GM12878 (cell line): ENCODE measurements around the gene ASAP3. TPM values are rescaled to one million over a fixed set of nuclear protein-coding genes. Genes with fewer than 3 reads are reported as not detected.

Experiments
- ATAC-seq: fragments of 200-7000 bp; cut with Tn5 transposase; 3 replicates; pipeline ENCODE4 v1.9.1; 2020; ENCODE audit warnings: mild to moderate bottlenecking, moderate library complexity
- BruUV-seq: library from RNA; stranded (reverse); fragments of 400-500 nt; replicated peaks from 2 replicates; lab custom pipeline; 2021; lab: Mats Ljungman, UMichigan
- CTCF ChIA-PET: fragments of 300-600 bp; sonication (Branson Sonifier 250); formaldehyde crosslinking; extraction: SDS; loops from one replicate; lab custom pipeline; 2021; ENCODE audit warnings: inconsistent platforms; lab: Yijun Ruan, JAX
- POLR2A ChIA-PET: fragments of 350-600 bp; formaldehyde crosslinking; extraction: SDS; loops from one replicate; lab custom pipeline; 2021; ENCODE audit warnings: inconsistent platforms; lab: Charles Lee
- RAD21 ChIA-PET: fragments of 300-600 bp; sonication (Branson Sonifier 250); formaldehyde crosslinking; loops from one replicate; lab custom pipeline; 2023; ENCODE audit warnings: antibody characterized with exemption; ENCODE audit not compliant: unreplicated experiment; lab: Charles Lee
- SMC1A ChIA-PET: fragments of 300-600 bp; sonication (Branson Sonifier 250); formaldehyde crosslinking; loops from one replicate; lab custom pipeline; 2023; ENCODE audit not compliant: unreplicated experiment, uncharacterized antibody; lab: Charles Lee
- DNase-seq: peaks from one replicate; pipeline ENCODE4 v3.0.0-alpha.2; 2011; ENCODE audit warnings: low read depth, low spot score
- FAIRE-seq: peaks from 3 replicates; lab custom pipeline; 2011; peaks lifted over from hg19 to GRCh38; lab: Jason Lieb, UNC
- H2AFZ ChIP-seq: 2 replicates; pipeline ENCODE4 v1.6.0; 2011; ENCODE audit warnings: low read depth, low read length, control low read depth; ENCODE audit not compliant: control insufficient read depth
- H3K27ac ChIP-seq: 2 replicates; pipeline ENCODE4 v1.5.1; 2011; ENCODE audit warnings: control low read depth; ENCODE audit not compliant: control insufficient read depth, insufficient read depth
- H3K27me3 ChIP-seq, 2 experiments: replicated peaks in 1 of 2; 2 replicates each; pipeline versions ENCODE4 v1.6.0 to v1.6.1; 2011; ENCODE audit warnings: low read length in 1 of 2; ENCODE audit not compliant: control insufficient read depth in 2 of 2, insufficient read depth in 2 of 2
- H3K36me3 ChIP-seq, 2 experiments: 2 replicates each; pipeline ENCODE4 v1.5.1; 2011; ENCODE audit warnings: low read length in 1 of 2; ENCODE audit not compliant: control insufficient read depth in 2 of 2, insufficient read depth in 2 of 2
- H3K4me1 ChIP-seq: 2 replicates; pipeline ENCODE4 v1.6.1; 2011; ENCODE audit warnings: mild to moderate bottlenecking, low read length, moderate library complexity, mixed read lengths; ENCODE audit not compliant: control insufficient read depth, insufficient read depth
- H3K4me2 ChIP-seq: 2 replicates; pipeline ENCODE4 v1.6.0; 2011; ENCODE audit warnings: control low read depth; ENCODE audit not compliant: control insufficient read depth, insufficient read depth
- H3K4me3 ChIP-seq: fragments of 200-600 bp; sonication (generic); 2 replicates; pipeline ENCODE4 v1.5.1; 2016
- H3K79me2 ChIP-seq: 2 replicates; pipeline ENCODE4 v1.6.0; 2011; ENCODE audit warnings: low read length; ENCODE audit not compliant: control insufficient read depth, insufficient read depth
- H3K9ac ChIP-seq: 2 replicates; pipeline ENCODE4 v1.8.0; 2011; ENCODE audit warnings: low read length, control low read depth, mixed read lengths; ENCODE audit not compliant: control insufficient read depth, insufficient read depth
- H3K9me3 ChIP-seq: replicated peaks from 3 replicates; pipeline ENCODE4 v1.5.1; 2011; ENCODE audit warnings: mild to moderate bottlenecking, low read length; ENCODE audit not compliant: control insufficient read depth, insufficient read depth
- H4K20me1 ChIP-seq: 2 replicates; pipeline ENCODE4 v1.6.0; 2011; ENCODE audit not compliant: control insufficient read depth, insufficient read depth
- BACH1 ChIP-seq: fragments of 450-650 bp; IDR thresholded peaks from 2 replicates; pipeline ENCODE4 v1.6.1; 2017; ENCODE audit warnings: mild to moderate bottlenecking, borderline replicate concordance
- BCL11A ChIP-seq: IDR thresholded peaks from 2 replicates; pipeline ENCODE4 v1.6.1; 2011; ENCODE audit warnings: low read depth, low read length
- BHLHE40 ChIP-seq, 2 experiments: fragments of 450-650 bp in 1 of 2; IDR thresholded peaks; 2 replicates each; pipeline ENCODE4 v1.6.1; 2011 to 2017; ENCODE audit warnings: low read depth in 2 of 2, borderline replicate concordance in 1 of 2, improper control_type of control experiment in 1 of 2, low read length in 1 of 2, mild to moderate bottlenecking in 1 of 2
- CREM ChIP-seq: IDR thresholded peaks from 2 replicates; pipeline ENCODE4 v1.6.1; 2014; ENCODE audit warnings: antibody characterized with exemption, low read depth
- ESRRA ChIP-seq: IDR thresholded peaks from 2 replicates; pipeline ENCODE4 v1.6.1; 2012; ENCODE audit warnings: mild to moderate bottlenecking, low read length, improper control_type of control experiment
- JUNB ChIP-seq: IDR thresholded peaks from 2 replicates; pipeline ENCODE4 v1.6.1; 2016; ENCODE audit warnings: antibody characterized with exemption, mild to moderate bottlenecking
- MEF2A ChIP-seq: IDR thresholded peaks from 2 replicates; pipeline ENCODE4 v1.6.1; 2011; ENCODE audit warnings: low read depth, mild to moderate bottlenecking, low read length, moderate library complexity; ENCODE audit not compliant: insufficient read depth
- NFYB ChIP-seq: IDR thresholded peaks from 2 replicates; pipeline ENCODE4 v1.6.1; 2011; ENCODE audit warnings: low read depth, mild to moderate bottlenecking, low read length, improper control_type of control experiment, moderate library complexity; ENCODE audit not compliant: insufficient read depth
- NR2C2 ChIP-seq: IDR thresholded peaks from 2 replicates; pipeline ENCODE4 v1.6.1; 2011; ENCODE audit warnings: borderline replicate concordance, low read depth; ENCODE audit not compliant: control insufficient read depth, insufficient read length
- NRF1 ChIP-seq: conservative IDR thresholded peaks from 2 replicates; pipeline ENCODE4 v1.6.1; 2011; ENCODE audit warnings: mild to moderate bottlenecking, low read depth, low read length, improper control_type of control experiment
- PML ChIP-seq: IDR thresholded peaks from 2 replicates; pipeline ENCODE4 v1.6.1; 2012; ENCODE audit warnings: low read length, inconsistent platforms
- SMAD5 ChIP-seq: IDR thresholded peaks from 2 replicates; pipeline ENCODE4 v1.6.1; 2016; ENCODE audit warnings: antibody characterized with exemption, low read depth
- WGBS: methylation state at CpG from one replicate; pipeline ENCODE4 v1.1.6; 2016; ENCODE audit warnings: low lambda C conversion rate; ENCODE audit not compliant: insufficient replicate concordance, insufficient coverage; ENCODE audit errors: missing lambda C conversion rate; 5-methylcytosine and 5-hydroxymethylcytosine counted together
- in situ Hi-C: fragments of 300-500 bp; cut with MboI; formaldehyde crosslinking; loops from 9 replicates; pipeline ENCODE4 v1.14.3; 2018; ENCODE audit warnings: mixed read lengths
- intact Hi-C: fragments of 100-400 bp; cut with micrococcal nuclease; formaldehyde crosslinking; loops from one replicate; pipeline ENCODE4 v1.14.2; 2022; ENCODE audit not compliant: unreplicated experiment
- polyA plus RNA-seq, 11 experiments: library from polyadenylated mRNA; depleted of rRNA in 4 of 11; unstranded in 6 of 11; stranded (reverse) in 5 of 11; fragments of >200 nt; fragmentation: Nextera tagmentation in 4 of 11; fragmentation: Illumina TruSeq in 1 of 11; extraction: Ambion mirVana in 4 of 11; extraction: Trizol in 1 of 11; gene quantifications; 1 replicate in 1 of 11; 2 replicates in 10 of 11; pipeline versions ENCODE4 v1.2.1 to v1.2.3, GENCODE V29; 2011 to 2016; ENCODE audit warnings: inconsistent platforms in 2 of 11, missing spikeins in 2 of 11, low read depth in 1 of 11
- total RNA-seq, 4 experiments: library from RNA; depleted of rRNA in 3 of 4; stranded (reverse); fragments of >200 nt in 3 of 4; fragmentation: Illumina TruSeq in 1 of 4; extraction: Trizol in 1 of 4; gene quantifications; 2 replicates each; pipeline versions ENCODE4 v1.2.1 to v1.2.3, GENCODE V29; 2013 to 2021
- TF ChIP-seq, protein P1 (sequence below): fragments of 150-350 bp; IDR thresholded peaks from 2 replicates; pipeline ENCODE4 v1.6.1; 2016; ENCODE audit warnings: low read depth, low read length
- TF ChIP-seq, protein P2 (sequence below): fragments of 450-650 bp; IDR thresholded peaks from 2 replicates; pipeline ENCODE4 v1.6.1; 2016; ENCODE audit warnings: mild to moderate bottlenecking
- TF ChIP-seq, protein P3 (sequence below): fragments of 450-650 bp; IDR thresholded peaks from 2 replicates; pipeline ENCODE4 v1.6.1; 2017; ENCODE audit warnings: mild to moderate bottlenecking, low read depth, inconsistent platforms; ENCODE audit not compliant: poor library complexity, severe bottlenecking

Gene ASAP3
- total and polyA plus RNA-seq, 10 of the 15 experiments (the other 5 are each of a cell fraction or from before 2014, with no cell fraction given): 0.04 to 0.92 (median 0.34) TPM; not detected in 1

DNA sequence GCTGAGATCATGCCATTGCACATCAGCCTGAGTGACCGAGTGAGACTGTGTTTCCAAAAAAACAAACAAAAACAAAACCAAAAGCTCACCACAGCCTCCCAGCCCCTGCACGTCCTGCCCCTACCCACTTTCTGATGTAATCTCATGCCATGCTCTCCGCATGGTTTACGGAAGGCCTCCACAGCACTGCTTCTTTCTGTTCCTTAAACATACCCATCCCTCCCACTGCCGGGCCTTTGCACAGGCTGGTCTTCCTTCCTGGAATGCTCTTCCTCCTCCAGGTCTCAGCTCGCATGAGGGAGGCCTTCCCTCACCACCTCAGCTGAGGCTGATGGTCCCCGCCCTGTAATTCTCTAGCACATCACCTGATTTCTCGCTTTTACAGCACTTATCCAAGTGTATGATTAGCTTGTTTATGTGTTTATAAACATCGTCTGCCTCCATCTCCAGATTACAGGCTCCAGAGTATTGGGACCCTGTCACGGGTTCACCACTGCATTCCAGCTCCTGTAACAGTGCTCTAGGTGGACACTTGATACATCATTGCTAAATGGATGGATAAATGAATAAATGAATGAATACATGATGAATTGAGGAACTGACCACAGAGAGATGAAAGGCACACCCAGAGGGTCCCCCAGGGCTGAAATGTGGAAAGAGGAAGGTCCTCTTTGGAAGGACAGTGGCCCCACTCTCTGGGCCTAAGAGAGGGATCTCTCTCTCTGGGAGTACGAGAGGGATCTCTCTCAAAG, 81.5 kb downstream of the ASAP3 start (continued):
- TF ChIP-seq, protein P1, sequence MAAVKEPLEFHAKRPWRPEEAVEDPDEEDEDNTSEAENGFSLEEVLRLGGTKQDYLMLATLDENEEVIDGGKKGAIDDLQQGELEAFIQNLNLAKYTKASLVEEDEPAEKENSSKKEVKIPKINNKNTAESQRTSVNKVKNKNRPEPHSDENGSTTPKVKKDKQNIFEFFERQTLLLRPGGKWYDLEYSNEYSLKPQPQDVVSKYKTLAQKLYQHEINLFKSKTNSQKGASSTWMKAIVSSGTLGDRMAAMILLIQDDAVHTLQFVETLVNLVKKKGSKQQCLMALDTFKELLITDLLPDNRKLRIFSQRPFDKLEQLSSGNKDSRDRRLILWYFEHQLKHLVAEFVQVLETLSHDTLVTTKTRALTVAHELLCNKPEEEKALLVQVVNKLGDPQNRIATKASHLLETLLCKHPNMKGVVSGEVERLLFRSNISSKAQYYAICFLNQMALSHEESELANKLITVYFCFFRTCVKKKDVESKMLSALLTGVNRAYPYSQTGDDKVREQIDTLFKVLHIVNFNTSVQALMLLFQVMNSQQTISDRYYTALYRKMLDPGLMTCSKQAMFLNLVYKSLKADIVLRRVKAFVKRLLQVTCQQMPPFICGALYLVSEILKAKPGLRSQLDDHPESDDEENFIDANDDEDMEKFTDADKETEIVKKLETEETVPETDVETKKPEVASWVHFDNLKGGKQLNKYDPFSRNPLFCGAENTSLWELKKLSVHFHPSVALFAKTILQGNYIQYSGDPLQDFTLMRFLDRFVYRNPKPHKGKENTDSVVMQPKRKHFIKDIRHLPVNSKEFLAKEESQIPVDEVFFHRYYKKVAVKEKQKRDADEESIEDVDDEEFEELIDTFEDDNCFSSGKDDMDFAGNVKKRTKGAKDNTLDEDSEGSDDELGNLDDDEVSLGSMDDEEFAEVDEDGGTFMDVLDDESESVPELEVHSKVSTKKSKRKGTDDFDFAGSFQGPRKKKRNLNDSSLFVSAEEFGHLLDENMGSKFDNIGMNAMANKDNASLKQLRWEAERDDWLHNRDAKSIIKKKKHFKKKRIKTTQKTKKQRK: no peak
- TF ChIP-seq BACH1: no peak
- no peak for TF ChIP-seq ESRRA
- TF ChIP-seq CREM: no peak
- TF ChIP-seq SMAD5: no peak
- TF ChIP-seq, all 136 proteins: peak for 0

DNA sequence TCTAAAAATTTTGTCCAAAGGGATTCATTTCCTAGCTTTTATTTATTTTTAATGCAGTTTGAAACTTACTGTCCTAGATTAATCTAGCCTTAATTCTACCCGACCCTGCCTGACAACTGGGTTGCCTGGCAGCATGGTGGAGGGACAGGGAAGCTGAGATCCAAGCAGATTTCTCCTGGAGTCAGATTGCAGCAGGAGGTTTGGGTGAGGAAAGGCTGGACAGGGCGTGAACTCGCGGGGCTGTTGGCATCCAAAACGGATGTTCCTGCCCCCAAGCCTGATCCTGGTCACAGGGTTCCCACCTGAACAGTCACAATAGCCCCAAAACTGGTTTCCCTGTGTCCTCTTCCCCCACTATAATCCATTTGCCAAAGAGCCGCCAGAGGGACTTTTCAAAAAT, 82.7 kb downstream of the ASAP3 start:
- Histone ChIP-seq H3K4me3 (no peak overlapping the region), H3K36me3 (no peaks in the 10 kb centered on the region), H3K9ac (no peak overlapping the region), H3K4me1 (0 out of 2 replicates have a peak, but pooled peaks cover 5% of the 10 kb centered on the region), H3K27me3 (no peaks in the 10 kb centered on the region), H4K20me1 (no peaks in the 10 kb centered on the region), H3K4me2 (no peak overlapping the region), H2AFZ (no peak overlapping the region), H3K27ac (no peak overlapping the region), H3K9me3 (no peaks in the 10 kb centered on the region), H3K79me2 (no peaks in the 10 kb centered on the region)
- FAIRE-seq: no peak
- ChIA-PET CTCF (interaction anchor here (1.5 kb wide), 1 partner anchor 217 kb away, joined by 4 read pairs; no protein-coding TSS in a partner anchor), POLR2A (no interaction called here), RAD21 (no interaction called here), SMC1A (interaction anchor here (0.7 kb wide), 1 partner anchor 61 kb away, joined by 3 read pairs; no protein-coding TSS in a partner anchor)
- intact Hi-C loops: loop anchor here (5.0 kb wide), 4 partner anchors 59 to 424 kb away; partner anchors contain the start of genes HNRNPR and HTR1D
- BruUV-seq: no TSS peak
- no peak for DNase-seq
- WGBS: 43% methylated on average over 6 of the region's 6 CpGs
- in situ Hi-C loops: no loop called here
- ATAC-seq: no peak
- TF ChIP-seq JUNB: no peak
- TF ChIP-seq, protein P2, sequence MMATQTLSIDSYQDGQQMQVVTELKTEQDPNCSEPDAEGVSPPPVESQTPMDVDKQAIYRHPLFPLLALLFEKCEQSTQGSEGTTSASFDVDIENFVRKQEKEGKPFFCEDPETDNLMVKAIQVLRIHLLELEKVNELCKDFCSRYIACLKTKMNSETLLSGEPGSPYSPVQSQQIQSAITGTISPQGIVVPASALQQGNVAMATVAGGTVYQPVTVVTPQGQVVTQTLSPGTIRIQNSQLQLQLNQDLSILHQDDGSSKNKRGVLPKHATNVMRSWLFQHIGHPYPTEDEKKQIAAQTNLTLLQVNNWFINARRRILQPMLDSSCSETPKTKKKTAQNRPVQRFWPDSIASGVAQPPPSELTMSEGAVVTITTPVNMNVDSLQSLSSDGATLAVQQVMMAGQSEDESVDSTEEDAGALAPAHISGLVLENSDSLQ: no peak
- TF ChIP-seq, protein P3, sequence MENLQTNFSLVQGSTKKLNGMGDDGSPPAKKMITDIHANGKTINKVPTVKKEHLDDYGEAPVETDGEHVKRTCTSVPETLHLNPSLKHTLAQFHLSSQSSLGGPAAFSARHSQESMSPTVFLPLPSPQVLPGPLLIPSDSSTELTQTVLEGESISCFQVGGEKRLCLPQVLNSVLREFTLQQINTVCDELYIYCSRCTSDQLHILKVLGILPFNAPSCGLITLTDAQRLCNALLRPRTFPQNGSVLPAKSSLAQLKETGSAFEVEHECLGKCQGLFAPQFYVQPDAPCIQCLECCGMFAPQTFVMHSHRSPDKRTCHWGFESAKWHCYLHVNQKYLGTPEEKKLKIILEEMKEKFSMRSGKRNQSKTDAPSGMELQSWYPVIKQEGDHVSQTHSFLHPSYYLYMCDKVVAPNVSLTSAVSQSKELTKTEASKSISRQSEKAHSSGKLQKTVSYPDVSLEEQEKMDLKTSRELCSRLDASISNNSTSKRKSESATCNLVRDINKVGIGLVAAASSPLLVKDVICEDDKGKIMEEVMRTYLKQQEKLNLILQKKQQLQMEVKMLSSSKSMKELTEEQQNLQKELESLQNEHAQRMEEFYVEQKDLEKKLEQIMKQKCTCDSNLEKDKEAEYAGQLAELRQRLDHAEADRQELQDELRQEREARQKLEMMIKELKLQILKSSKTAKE: no peak
- no peak for TF ChIP-seq MEF2A
- TF ChIP-seq BCL11A: no peak
- no peak for TF ChIP-seq BHLHE40 (IDR thresholded peaks at IDR 0.05; ENCODE audit: borderline replicate concordance in 1 of 2, low read depth in 2 of 2, low read length in 1 of 2)
- TF ChIP-seq NR2C2: no peak
- TF ChIP-seq NRF1: no peak
- TF ChIP-seq PML: no peak
- TF ChIP-seq NFYB: no peak
